Muscle of back (tissue), 11 donors: ENCODE results near the gene GALNT9. TPM values are rescaled to one million over a fixed set of nuclear protein-coding genes. Genes with fewer than 3 reads are reported as not detected.
A peak's percentile ranks its signal among the peaks of the same experiment; 100 is the strongest.

Experiments
- DNase-seq, 3 donors: peaks; one replicate each; pipeline versions ENCODE4 v3.0.0 to v3.0.0-alpha.2; 2013
- polyA plus RNA-seq, 10 donors: library from polyadenylated mRNA; unstranded; fragments of 120-200 nt; gene quantifications; one replicate each; pipeline ENCODE4 v1.2.1, GENCODE V29; 2013; ENCODE audit not compliant: insufficient read length in 10 of 10

The GALNT9 gene
- polyA plus RNA-seq, 10 donors: 0.84 to 2.9 (median 1.6) TPM

GRCh38 chr12:132174015-132174838 lies 155.2 kb downstream of the GALNT9 start:
- DNase-seq: no peak

GRCh38 chr12:132173135-132174014 lies 156.0 kb downstream of the GALNT9 start:
- no peak for DNase-seq

GRCh38 chr12:132172619-132173018 lies 156.8 kb downstream of the GALNT9 start:
- no peak for DNase-seq

GRCh38 chr12:132171968-132172521 lies 157.3 kb downstream of the GALNT9 start:
- no peak for DNase-seq

GRCh38 chr12:132171293-132171967 lies 158.0 kb downstream of the GALNT9 start:
- no peak for DNase-seq

GRCh38 chr12:132170637-132171292 lies 158.6 kb downstream of the GALNT9 start:
- no peak for DNase-seq

GRCh38 chr12:132170094-132170636 lies 159.2 kb downstream of the GALNT9 start:
- peak in 1 of 3 donors; percentile 57 for DNase-seq

GRCh38 chr12:132169376-132169775 lies 160.0 kb downstream of the GALNT9 start:
- no peak for DNase-seq

GRCh38 chr12:132168311-132169031 lies 160.9 kb downstream of the GALNT9 start:
- DNase-seq: no peak

- DNase-seq: no peak
Measured at GRCh38 chr12:132167611-132168310, 161.6 kb downstream of the GALNT9 start.

- DNase-seq: no peak
Measured at GRCh38 chr12:132166801-132167591, 162.4 kb downstream of the GALNT9 start.

GRCh38 chr12:132166093-132166492 lies 163.3 kb downstream of the GALNT9 start:
- no peak for DNase-seq

GRCh38 chr12:132165584-132165983 lies 163.8 kb downstream of the GALNT9 start:
- no peak for DNase-seq

GRCh38 chr12:132164426-132164825 lies 165.0 kb downstream of the GALNT9 start:
- DNase-seq: no peak

GRCh38 chr12:132163911-132164288 lies 165.5 kb downstream of the GALNT9 start:
- DNase-seq: no peak

- DNase-seq: no peak
Measured at GRCh38 chr12:132163041-132163910, 166.1 kb downstream of the GALNT9 start.

- DNase-seq: peak; percentile 16 to 58 (median 46)
Measured at GRCh38 chr12:132162508-132163031, 166.8 kb downstream of the GALNT9 start.
